ENCODE data around the gene VPS13D.
"Not testable (repeated sequence)": the region's sequence is repeated elsewhere in the genome, so short reads cannot be mapped to it uniquely, and the experiment has no call there.

Gene VPS13D

GRCh38 chr1:12527564-12527963 is 297.7 kb downstream of the VPS13D start:
- no peak for DNase-seq

GRCh38 chr1:12528021-12528852 is 298.4 kb downstream of the VPS13D start:
- no peak for DNase-seq

GRCh38 chr1:12529640-12530174 is 299.9 kb downstream of the VPS13D start:
- DNase-seq, result no peak

- DNase-seq, result no peak
Observed at GRCh38 chr1:12530462-12531178, 300.8 kb downstream of the VPS13D start.

GRCh38 chr1:12531179-12531499 is 301.3 kb downstream of the VPS13D start:
- no peak for DNase-seq

GRCh38 chr1:12532405-12533315 is 302.8 kb downstream of the VPS13D start:
- DNase-seq, result no peak

GRCh38 chr1:12536023-12536639 is 306.3 kb downstream of the VPS13D start:
- no peak for DNase-seq

- DNase-seq, result no peak
Observed at GRCh38 chr1:12537294-12537693, 307.5 kb downstream of the VPS13D start.

- no peak for DNase-seq
Observed at GRCh38 chr1:12537906-12538461, 308.2 kb downstream of the VPS13D start.

GRCh38 chr1:12538536-12538935 is 308.7 kb downstream of the VPS13D start:
- DNase-seq, result not testable (repeated sequence)

- DNase-seq, result no peak
Observed at GRCh38 chr1:12539320-12539704, 309.5 kb downstream of the VPS13D start.

- DNase-seq, result no peak
Observed at GRCh38 chr1:12539705-12540579, 310.1 kb downstream of the VPS13D start.

- no peak for DNase-seq
Observed at GRCh38 chr1:12540580-12541273, 310.9 kb downstream of the VPS13D start.

- no peak for DNase-seq
Observed at GRCh38 chr1:12541274-12542137, 311.7 kb downstream of the VPS13D start.

- no peak for DNase-seq
Observed at GRCh38 chr1:12542138-12542465, 312.3 kb downstream of the VPS13D start.

- no peak for DNase-seq
Observed at GRCh38 chr1:12542616-12543592, 313.1 kb downstream of the VPS13D start.

GRCh38 chr1:12543740-12544154 is 313.9 kb downstream of the VPS13D start:
- DNase-seq, result no peak

GRCh38 chr1:12544357-12544756 is 314.5 kb downstream of the VPS13D start:
- no peak for DNase-seq
